ENCODE results near the gene WWP2.
A peak's percentile ranks its signal among the peaks of the same experiment; 100 is the strongest.
"Not testable (repeated sequence)": the region's sequence is repeated elsewhere in the genome, so short reads cannot be mapped to it uniquely, and the experiment has no call there.

WWP2 gene

DNA sequence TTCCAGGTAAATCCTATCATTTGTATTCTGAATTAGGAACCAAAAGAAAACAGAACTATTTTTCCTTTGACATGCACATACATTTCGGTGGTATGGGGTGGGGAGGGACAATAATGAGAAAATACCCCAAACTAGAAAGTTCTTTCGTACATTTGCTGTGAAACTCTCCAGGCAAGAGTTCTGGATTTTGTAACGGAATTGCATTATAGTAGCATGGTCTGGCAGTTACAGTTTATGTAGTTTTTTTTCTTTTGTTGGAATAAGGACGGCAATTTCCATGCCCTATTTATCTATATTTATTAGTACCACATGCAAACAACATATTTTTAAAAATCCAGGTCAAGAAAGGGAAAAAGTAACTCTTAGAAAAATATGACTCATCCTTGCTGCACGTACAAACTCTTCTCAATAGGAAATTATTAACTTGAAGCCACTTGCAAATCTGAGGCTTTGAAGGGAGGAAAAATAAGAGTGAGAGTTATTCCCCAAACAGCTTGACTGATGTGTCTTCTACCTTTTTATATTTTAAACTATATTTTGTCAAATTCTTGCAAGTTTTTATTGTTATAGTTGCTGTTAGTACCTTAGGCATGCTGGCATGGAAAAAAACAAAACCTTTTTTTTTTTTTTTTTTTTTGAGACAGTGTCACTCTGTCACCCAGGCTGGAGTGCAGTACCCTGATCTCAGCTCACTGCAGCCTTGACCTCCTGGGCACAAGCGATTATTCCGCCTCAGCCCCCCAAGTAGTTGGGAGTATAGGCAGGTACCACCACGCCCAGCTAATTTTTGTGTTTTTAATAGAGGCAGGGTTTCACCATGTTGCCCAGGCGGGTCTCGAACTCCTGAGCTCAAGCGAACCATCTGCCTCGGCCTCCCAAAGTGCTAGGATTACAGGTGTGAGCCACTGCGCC, 69.3 kb downstream of the WWP2 start:
- DNase-seq: no peak

DNA sequence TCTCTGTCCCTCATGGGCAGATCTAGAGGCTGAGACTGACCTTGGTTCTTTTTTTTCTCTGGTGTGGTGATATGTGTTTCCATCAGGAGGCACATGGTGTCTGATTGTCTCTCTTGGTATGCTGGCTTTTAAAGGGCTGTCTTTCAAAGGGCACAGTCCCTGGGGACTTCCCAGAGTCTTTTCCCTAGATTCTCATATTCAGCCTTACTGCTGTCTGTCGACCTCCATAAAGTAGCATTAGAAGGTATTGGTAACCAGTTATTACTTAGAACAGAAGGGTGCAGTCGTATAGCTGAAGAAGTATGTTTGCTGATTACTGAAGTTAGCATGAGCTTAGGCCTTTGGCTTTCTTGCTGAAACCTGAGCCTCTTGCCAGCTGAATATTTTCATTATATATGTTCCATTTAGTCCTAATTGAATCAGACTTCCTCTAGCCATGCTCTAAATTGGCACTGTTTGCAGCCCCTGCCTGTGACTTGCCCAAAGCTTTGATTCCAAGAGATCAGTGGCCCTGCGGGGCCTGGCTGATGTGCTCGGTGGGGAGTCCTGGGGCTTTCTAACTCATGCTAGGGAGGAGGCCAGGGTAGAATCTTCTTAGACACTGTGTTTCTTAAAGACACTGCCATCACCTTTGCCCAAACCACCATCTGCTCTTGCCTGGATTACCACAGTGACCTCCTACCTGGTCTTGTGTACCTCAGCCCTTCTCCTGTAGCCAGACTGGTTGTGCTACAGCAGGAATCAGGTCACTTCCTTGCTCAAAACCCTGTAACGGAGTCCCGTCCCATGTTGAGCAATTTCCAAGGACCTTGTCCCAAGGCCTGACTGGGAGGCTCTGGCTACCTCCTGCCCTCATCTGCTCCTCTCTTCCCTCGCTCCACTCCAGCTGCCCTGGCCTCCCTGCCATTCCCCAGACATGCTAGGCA, 71.5 kb downstream of the WWP2 start:
- DNase-seq: peak in 1 of 2 experiments; percentile 14

DNA sequence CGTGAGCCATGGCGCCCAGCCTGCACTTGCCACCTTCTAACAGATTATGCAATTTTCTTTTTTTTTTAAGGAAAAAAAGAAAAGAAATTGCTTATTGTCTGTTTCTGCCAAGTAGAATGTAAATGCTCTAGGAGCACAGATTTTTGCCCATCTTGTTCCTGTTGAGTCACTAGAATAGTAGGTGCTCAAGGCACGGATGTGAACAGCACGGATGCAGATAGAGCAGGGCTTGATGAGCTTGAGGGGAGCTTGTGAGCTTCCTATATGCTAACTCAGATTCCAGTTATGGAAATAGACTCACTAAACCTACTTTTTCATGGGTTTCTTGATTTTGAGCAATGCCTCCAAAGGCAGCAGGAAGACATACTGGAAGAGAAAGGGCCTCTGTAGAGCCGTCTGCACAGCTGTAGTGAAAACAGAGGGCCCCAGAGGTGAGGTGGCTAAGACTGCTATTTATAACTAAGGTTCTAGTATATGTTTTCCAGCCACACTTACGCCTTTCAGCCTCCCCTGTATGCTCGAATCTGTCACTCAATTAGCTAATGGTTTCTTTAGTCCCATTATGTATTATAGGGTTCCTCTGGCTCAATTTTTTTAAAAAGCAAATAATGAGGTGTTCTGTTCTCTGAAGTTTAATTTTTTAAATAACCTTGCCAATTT, 72.8 kb downstream of the WWP2 start:
- DNase-seq: no peak

DNA sequence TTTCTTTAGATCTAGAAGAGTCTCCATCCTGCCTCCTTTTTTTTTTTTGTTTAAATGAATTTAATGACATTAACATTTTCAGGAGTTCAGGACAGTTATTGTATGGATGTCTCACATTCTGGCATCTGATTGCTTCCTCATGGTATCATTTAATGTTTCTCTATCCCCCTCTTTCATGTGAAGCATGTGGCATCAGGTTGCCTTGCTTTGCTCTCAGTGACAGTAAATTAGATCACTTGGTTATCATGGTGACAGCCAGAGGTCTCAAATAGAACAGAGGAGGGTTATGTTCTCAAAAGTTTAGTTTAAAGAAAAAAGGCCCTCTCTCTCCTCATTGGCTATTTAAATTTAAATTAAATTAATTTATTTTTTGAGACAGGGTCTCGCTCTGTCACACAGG, 74.1 kb downstream of the WWP2 start:
- no peak for DNase-seq

DNA sequence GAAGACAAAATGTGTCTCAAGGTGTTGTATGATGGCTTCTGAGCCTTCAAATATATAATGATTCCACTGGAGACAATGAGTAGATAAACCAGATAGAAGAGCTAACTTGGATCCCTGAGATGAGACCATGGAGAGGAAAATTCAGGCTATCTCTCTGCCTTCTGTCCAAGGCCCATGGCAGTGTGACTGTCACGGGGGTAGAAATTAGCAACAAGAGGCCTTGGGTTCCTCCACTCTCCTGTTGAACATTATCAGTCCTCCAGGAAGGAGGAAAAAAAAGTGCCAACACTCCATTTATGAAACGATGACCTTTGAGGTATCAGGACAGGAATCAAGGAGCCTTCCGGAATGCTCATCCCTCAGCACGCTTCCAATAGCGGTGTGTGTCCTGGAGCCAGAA, 75.2 kb downstream of the WWP2 start:
- DNase-seq: no peak

DNA sequence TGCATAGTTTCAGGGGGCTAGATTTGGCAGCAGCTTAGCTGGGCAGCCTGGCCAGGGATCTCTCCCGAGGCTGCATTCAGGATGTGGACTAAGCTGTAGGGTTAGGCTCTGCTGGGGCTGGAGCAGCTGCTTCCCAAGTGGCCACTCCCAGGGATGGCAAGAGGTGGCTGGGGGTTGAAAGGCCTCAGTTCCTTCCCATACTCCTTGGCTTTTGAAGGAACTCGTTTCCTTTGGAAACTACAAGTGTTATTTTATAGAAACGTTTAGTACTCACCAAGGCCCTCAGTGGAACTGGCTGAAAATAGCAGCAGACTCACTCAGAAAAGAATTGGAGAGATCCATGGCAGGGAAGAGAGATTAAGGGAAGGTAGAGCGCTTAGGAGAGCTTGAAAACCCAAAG, 76.4 kb downstream of the WWP2 start:
- no peak for DNase-seq

DNA sequence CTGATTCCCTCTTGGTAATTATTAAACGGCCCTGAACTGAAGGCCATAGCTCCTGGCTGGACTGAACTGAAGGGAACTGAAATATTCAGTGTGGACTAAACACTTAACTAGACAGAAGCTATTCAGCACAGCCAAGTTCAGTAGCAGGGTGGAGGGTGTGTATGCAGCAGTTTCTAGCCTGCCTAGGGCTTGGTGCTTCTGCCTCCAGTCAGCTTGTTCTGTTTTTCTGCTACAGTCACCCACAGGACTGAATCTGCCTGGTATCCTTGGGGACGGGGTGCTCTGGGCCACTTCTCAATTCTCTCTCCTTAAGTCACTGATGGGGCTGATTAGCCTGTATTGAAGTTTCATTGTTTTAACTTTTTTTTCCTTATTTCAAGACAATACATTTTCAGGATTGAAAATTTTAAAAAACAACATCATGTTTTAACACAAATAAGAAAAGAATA, 77.1 kb downstream of the WWP2 start:
- DNase-seq: no peak

DNA sequence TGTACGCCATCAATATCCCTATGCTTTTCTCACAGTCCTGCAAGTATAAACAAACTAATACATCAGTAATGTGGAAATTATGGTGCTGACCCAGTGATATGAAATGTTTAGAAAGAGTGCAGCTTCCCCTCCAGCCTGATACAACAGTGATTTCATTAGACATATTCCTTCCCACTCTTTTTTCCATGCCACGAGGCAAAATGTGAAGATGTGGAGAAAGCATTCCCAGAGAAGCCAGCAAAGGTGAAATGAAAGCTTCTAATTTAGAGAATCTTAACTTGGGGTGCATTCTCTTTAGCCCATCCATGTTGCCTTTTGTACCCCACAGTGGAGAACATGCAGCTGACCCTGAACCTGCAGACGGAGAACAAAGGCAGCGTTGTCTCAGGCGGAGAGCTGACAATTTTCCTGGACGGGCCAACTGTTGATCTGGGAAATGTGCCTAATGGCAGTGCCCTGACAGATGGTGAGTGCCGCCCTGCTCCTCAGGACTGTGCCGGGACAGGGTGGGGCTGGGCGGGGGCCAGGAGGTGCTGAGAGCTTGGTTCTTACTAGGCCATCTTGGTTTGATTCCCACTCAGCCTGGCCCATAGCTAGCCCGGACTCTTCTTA, 77.8 kb downstream of the WWP2 start:
- DNase-seq: peak in 1 of 2 experiments; percentile 3

DNA sequence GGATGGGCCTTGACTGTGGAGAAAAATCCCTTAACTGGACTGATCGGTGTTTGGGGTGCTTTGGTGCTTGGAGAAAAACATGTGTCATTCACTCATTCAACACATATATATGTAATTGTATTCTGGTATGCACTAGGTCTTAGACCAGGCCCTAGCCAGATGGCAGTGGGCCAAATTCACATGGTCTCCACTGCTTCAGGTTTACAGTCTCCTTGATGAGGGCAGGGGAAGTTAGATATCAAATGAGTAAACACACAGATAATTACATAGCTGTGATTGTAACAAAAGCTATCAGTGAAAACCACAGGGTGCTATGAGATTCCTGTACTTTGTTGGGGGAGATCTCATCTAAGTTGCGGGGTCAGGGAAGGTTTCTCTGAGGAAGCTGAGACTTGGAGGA, 78.8 kb downstream of the WWP2 start:
- DNase-seq: no peak

DNA sequence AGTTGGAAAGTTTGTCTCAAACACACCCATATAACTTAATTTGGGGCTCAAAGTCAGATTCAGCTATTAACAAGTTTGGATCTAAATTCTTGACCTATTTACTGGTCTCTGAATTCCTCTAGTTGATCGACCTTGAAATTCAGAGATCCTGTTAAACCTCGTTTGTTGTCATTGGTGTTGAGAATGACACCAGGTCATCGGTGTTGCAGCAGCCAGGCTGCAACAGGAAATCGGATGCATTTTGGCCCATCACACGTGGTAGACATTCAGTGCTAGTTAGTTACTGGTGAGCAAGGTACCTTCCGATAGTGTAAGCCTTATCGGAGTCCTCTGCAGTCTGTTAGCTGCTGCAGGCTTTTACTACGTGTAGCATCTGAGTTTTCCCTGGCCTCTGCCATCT, 82.3 kb downstream of the WWP2 start:
- DNase-seq: no peak

DNA sequence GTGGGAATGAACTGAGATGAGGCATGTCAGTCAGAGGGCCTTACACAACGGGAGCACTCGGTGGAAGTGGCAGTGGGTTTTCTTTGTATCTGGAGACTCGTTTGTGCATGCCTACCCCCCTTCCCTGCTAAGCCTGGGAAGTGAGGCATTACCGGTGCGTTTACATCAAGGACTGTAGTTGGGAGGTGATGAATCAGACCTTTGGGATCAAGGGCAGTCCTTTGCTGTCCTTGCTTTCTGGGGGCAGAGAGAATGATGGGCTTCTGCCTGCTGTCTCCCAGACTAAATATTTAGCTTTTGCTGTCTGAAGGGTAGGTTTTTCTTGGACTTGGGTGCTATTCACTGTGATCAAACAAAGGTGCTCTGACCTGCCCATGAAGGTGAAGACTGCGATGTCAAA, 83.0 kb downstream of the WWP2 start:
- DNase-seq: no peak

DNA sequence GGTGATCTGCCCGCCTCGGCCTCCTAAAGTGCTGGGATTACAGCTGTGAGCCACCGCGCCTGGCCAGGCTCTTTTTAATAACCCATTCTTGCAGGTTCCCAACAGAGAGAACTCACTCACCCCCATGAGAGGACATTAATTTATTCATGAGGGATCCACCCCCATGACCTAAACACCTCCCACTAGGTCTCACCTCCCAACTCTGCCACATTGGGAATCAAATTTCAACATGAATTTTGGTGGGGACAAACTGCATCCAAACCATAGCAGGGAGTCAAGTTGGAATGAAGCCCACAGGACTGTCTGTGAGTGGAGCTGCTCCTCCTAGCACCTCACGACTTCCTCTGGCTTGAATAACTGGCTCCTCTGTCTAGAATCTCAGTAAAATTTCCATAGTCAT, 85.5 kb downstream of the WWP2 start:
- no peak for DNase-seq

DNA sequence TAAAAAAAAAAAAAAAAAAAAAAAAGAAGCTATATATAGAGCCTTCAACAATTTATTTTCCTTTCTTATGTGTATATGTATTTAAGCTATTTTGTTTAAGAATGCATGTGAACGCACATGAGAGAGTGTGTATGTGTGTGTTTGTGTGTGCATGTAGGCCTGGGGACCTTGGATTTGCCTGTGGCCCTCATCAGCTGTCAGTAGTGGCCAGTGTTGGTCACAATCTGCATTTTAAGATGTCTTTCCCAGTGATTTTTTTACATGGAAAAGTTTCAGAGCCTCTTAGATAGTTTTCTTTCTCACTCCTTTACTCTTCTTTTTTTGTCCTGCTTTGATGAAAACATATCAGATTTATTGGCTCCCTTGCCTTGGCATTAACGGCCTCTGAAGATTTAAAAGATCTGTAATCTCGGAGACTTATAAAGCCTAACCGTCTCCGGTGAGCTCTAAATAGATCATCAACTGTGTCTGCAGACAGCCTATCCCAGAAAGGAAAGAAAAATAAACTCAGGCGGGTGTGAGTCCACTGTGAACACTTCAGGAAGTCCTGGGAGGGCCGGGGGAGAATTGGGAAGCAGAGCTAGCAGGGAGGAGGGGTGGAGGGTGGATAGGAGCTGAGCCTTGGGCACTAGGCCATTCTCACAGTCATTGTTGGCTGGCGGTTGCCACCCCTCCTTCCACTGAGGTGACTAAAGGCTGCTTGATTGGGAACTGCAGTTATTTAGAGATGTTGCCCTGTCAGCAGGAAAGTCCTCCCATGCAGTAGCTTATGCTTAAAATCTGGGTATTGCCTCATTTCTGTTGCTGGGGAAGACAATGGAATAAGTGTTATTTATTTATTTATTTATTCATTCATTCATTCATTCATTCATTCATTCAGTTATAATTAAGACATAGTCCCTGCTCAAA, 86.8 kb downstream of the WWP2 start:
- no peak for DNase-seq

DNA sequence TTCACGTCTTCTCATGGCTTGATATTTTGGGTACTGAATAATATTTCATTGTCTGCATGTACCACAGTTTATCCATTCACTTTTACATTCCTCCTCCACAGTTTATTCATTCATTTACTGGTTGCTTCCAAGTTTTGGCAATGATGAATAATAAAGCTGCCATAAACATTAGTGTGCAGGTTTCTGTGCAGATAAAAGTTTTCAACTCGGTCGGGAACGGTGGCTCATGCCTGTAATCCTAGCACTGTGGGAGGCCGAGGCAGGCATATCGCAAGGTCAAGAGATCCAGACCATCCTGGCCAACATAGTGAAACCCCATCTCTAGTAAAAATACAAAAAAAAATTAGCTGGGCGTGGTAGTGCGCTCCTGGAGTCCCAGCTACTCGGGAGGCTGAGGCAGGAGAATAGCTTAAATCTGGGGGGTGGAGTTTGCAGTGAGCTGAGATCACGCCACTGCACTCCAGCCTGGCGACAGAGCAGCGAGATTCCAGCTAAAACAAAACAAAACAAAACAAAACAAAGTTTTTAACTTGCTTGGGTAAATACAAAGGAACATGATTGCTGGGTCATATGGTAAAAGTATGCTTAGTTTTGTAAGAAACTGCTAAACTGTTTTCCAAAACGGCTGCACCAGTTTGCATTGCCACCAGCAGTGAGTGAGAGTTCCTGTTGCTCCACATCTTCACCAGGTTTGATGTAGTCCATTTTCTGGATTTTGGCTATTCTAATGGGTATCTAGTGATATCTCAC, 89.5 kb downstream of the WWP2 start:
- no peak for DNase-seq

DNA sequence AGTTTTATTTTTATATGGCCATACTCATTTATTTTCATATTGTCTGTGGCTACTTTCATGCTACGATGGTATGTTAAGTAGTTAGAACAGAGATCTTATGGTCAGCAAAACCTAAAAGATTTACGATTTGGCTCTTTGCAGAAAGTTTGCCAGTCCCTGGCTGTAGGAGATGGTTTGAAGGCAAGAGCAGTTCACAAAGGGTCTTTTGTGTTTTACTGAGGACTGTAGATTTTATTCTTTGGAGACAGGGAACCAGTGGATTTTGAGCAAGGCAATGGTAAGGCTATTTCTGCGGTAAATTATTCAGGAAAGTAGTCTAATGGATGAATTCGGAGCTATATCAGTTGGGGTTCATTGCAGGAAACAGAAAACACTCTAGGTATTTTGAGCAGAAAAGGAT, 90.7 kb downstream of the WWP2 start:
- DNase-seq: no peak

DNA sequence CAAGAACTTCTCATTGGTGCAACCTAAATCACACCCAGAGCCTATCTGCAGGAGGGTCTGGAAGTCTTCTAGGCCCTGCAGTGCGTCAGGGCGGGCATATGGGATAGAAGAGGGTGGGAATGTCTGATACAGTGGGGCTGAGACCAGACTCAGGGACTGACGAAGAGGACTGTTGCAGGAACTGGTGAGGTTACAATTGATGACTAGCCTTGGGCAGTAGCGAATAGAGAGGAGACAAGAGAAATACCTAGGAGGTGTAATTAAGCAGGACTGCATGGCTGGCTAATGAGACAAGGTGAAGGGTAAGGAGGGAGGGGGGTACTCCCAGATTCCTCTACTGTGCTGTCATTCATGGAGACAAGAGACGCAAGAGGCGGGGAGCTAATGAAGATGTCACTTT, 91.3 kb downstream of the WWP2 start:
- no peak for DNase-seq

DNA sequence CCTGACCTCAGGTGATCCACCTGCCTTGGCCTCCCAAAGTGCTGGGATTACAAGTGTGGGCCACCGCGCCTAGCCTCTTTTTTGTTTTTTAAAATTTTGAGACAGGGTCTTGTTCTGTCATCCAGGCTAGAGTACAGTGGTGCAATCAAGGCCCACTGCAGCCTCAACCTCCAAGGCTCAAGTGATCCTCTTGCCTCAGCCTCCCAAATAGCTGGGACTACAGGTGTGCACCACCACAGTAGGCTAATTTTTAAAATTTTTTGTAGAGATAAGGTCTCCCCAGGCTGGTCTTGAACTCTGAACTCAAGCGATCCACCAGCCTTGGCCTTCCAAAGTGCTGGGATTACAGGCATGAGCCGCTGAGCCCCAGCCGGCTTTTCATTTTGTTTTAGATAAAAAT, 92.6 kb downstream of the WWP2 start:
- not testable (repeated sequence) for DNase-seq

DNA sequence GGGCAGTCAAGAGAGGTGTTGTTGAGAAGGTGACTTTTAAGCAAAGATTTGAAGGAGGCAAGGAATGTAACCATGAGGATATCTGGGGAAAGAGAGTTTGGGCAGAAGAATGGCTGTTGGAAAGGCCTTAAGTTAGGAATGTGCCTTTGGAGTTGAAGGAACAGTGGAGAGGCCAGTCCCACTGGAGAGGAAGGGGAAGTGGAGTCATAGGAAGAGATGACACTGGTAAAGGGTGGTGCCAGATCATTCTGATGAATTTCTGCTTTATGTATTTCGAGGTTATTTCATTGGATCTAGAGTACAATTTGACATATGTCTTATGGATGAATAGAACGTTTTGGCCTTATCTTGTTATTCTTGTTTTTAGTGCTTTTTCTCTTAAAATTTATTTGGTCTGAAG, 93.5 kb downstream of the WWP2 start:
- DNase-seq: no peak

DNA sequence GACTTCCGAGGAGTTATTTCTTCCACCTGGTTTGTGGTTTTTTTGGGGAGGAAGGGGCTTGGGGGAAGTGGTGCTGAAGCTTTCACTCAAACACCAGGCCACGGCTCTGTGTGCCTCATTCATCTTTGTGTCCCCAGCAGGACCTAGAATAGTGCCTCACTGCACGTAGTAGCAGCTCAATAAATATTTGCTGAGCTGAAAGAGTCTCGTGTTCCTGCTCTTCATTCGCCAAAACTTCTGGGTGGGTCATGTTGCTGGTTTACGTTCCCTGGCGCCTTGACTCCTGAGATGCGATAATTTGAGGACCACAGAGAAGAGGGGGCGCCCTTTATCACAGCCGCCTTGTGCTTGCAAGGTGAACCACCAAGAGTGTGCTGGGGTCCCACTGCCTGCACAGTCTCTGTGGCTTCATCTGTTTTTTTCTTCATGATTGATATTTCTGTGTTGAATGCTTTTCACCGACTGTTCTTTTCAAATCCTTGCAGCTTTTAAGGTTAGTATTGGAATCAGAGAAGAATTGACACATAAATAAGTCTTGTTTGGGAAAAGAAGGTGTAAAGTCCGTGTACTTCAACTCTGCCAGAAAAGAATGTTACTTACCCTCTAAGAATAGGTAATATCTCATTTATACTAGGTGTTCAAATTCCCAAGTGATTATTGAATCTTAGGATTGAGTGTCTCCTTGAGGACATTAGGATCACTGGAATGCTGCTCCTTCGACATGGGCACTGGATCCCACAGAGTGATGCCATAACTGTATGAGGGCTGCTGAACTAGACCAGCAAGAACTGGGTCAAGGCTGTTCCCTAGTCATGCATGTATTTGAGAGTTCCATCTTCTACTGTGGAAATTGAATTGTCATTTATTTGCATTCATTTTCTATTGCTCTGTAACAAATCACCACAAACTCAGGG, 96.3 kb downstream of the WWP2 start:
- DNase-seq: no peak
